Prostate gland (tissue), 2 donors: ENCODE data around the gene SAMD10. TPM values are rescaled to one million over a fixed set of nuclear protein-coding genes. Genes with fewer than 3 reads are reported as not detected.
"Not testable (repeated sequence)": the region's sequence is repeated elsewhere in the genome, so short reads cannot be mapped to it uniquely, and the experiment has no call there.

Experiments used
- DNase-seq: peaks from one replicate; pipeline ENCODE4 v3.0.0-alpha.2; 2019; ENCODE audit warnings: low spot score
- H3K27ac ChIP-seq, 2 donors: fragments of 200-600 bp; sonication (generic); 2 replicates each; pipeline ENCODE4 v1.5.1; 2017 to 2019
- H3K27me3 ChIP-seq: fragments of 200-600 bp; sonication (generic); replicated peaks from 2 replicates; pipeline ENCODE4 v1.5.1; 2019; ENCODE audit not compliant: insufficient read depth
- H3K36me3 ChIP-seq, 2 donors: fragments of 200-600 bp; sonication (generic); 1 replicate in 1 of 2; 2 replicates in 1 of 2; pipeline versions ENCODE4 v1.5.1 to v1.8.1; 2017 to 2019
- H3K4me1 ChIP-seq: fragments of 200-600 bp; sonication (generic); replicated peaks from 2 replicates; pipeline ENCODE4 v1.5.1; 2019
- H3K4me3 ChIP-seq, 2 donors: fragments of 200-600 bp; sonication (generic); 2 replicates each; pipeline ENCODE4 v1.5.1; 2017 to 2019
- H3K9me3 ChIP-seq: fragments of 200-600 bp; sonication (generic); 2 replicates; pipeline ENCODE4 v1.5.1; 2017
- CTCF ChIP-seq, 4 experiments: fragments of 200-600 bp in 2 of 4; fragments of 450-650 bp in 2 of 4; sonication (generic) in 2 of 4; IDR thresholded peaks; 1 replicate in 3 of 4; 2 replicates in 1 of 4; pipeline ENCODE4 v1.5.1; 2016 to 2019; ENCODE audit warnings: antibody characterized with exemption in 4 of 4, mild to moderate bottlenecking in 2 of 4, moderate library complexity in 2 of 4
- POLR2A ChIP-seq: fragments of 450-650 bp; IDR thresholded peaks from one replicate; pipeline ENCODE4 v1.6.1; 2016; ENCODE audit warnings: antibody characterized with exemption, mild to moderate bottlenecking
- POLR2AphosphoS5 ChIP-seq: sonication (generic); formaldehyde crosslinking; IDR thresholded peaks from one replicate; pipeline ENCODE4 v1.6.1; 2017; ENCODE audit warnings: antibody characterized with exemption
- WGBS: methylation state at CpG from one replicate; pipeline ENCODE4 v1.1.5; 2018; 5-methylcytosine and 5-hydroxymethylcytosine counted together
- intact Hi-C: fragments of 100-400 bp; cut with DNase I; formaldehyde crosslinking; loops from one replicate; pipeline ENCODE4 v1.14.2; 2022
- total RNA-seq, 2 donors: library from RNA; depleted of rRNA; stranded (reverse); fragments of >200 nt; gene quantifications; one replicate each; pipeline ENCODE4 v1.1.0, GENCODE V29; 2016

SAMD10 gene
- total RNA-seq, 2 donors from 2014 or later = 6.0 to 14.7 TPM

DNA sequence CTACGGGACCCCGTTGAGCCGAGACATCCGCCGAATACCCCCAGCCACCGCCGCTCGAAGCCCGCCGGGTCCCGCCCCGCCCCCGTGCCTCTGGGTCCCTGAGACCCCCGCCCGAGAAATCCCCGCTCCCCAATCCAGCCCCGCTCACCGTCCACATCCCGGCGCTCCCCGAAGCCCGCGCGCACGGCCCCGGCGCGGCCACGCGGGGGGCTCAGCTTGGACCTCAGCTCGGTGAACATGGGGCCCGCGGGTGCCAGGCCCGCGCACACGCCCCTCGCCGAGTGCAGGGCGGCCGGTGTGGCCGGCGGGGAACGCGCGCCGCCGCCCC is 249 bp downstream of the SAMD10 start:
- Histone ChIP-seq H3K27me3 (no peaks in the 10 kb centered on the region), H3K27ac (peak overlapping the region; percentile 73 to 83), H3K9me3 (no peaks in the 10 kb centered on the region), H3K36me3 (no peaks in the 10 kb centered on the region), H3K4me3 (peak overlapping the region; percentile 46 to 58), H3K4me1 (peaks cover 12% of the 10 kb centered on the region)
- DNase-seq = no peak
- 2% methylated on average over 33 of the region's 47 CpGs for WGBS
- intact Hi-C loops = loop anchor here (10.0 kb wide), 2 partner anchors 204 to 334 kb away; no protein-coding TSS in a partner anchor
- TF ChIP-seq POLR2AphosphoS5 = no peak
- no peak for TF ChIP-seq POLR2A
- no peak for TF ChIP-seq CTCF (IDR thresholded peaks at IDR 0.05)

DNA sequence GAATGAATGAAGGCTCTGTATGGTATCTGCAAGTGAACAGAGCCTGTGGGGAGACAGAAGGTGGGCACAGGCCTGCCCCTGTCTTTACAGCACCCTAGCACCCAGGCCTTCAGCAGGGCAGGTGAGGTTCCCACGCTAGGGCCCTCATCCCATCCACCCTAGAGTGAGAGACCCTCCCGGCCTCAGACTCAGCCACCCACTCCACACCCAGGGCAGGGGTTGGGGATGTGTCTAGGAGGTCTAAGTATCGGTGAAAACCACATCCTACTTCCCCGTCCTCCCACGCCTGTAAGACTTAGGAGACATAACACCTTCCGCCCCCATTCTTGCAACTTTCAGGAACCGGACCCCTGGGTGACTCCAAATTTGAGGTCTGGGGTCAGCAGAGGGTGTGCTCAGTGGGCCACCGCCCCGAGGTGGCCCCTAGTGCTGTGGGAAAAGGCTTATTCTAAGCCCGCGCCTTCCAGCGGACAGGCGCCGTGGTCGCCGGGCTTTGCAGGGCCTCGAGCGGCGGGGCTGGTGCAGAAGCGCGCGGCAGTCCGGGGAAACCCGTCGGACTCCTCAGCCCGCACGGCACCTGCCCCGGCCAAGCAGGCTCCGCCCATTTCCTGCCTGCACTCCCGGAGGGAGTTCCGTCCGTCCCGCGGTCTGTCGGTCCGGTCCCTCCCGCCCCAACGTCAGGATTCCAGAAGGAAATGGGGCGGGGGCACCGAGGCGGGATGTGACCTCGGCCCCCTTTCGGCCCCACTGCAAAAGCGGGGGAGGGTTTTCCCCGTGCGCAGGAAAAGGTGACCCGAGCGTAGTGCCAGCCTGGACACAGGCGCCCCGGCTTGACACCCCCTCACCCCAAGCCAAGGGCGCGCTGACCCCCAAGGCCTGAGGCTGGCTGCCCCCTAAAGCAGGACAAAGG is 868 bp downstream of the SAMD10 start:
- Histone ChIP-seq H3K27me3 (no peaks in the 10 kb centered on the region), H3K4me3 (peak overlapping the region; percentile 46 to 58), H3K36me3 (no peaks in the 10 kb centered on the region), H3K9me3 (no peaks in the 10 kb centered on the region), H3K27ac (peak overlapping the region; percentile 73 to 83), H3K4me1 (peaks cover 15% of the 10 kb centered on the region)
- intact Hi-C loops = loop anchor here (10.0 kb wide), 2 partner anchors 204 to 334 kb away; no protein-coding TSS in a partner anchor
- WGBS = 9% methylated on average over 52 of the region's 52 CpGs
- peak; percentile 80 for DNase-seq
- peak; percentile 80 for TF ChIP-seq POLR2AphosphoS5
- TF ChIP-seq CTCF (IDR thresholded peaks at IDR 0.05) = no peak
- no peak for TF ChIP-seq POLR2A

DNA sequence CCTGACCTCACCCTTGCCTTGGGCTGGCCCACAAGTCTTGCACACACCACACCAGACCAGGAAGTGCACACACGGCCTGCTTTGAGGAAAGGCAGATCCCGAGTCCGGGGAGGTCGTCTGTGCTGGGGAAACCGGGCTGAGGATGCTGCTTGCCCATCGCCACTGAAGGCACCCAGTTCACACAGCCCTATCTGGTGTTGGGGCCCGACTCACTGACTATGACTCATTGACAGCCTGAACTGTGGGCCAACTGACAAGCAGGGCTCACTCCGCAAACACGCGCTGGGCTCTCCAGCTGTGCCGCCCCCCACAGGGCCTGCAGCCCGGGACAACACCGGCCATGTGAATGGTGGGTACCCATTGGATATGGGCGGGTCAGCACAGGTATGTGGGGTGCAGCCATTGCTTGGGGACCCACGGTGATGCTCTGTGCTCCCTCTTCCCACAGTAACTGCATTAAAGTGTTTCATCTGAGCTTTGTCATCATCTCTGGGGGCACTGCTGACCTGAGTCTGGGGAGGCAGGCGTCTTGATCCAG is 1.6 kb downstream of the SAMD10 start:
- intact Hi-C loops = loop anchor here (10.0 kb wide), 2 partner anchors 203 to 333 kb away; no protein-coding TSS in a partner anchor
- 79% methylated on average over 16 of the region's 16 CpGs for WGBS
- H3K4me1 ChIP-seq = peaks cover 15% of the 10 kb centered on the region

GRCh38 chr20:63976980-63977738 is 2.3 kb downstream of the SAMD10 start:
- H3K4me1 ChIP-seq = peaks cover 14% of the 10 kb centered on the region
- no peak overlapping the region for H3K27ac ChIP-seq
- TF ChIP-seq CTCF (IDR thresholded peaks at IDR 0.05) (no peak), POLR2A (no peak), POLR2AphosphoS5 (no peak)
- WGBS = 89% methylated on average over 18 of the region's 18 CpGs
- H3K36me3 ChIP-seq = no peaks in the 10 kb centered on the region
- no peaks in the 10 kb centered on the region for H3K9me3 ChIP-seq
- intact Hi-C loops = loop anchor here (10.0 kb wide), 2 partner anchors 202 to 332 kb away; no protein-coding TSS in a partner anchor
- DNase-seq = no peak
- no peaks in the 10 kb centered on the region for H3K27me3 ChIP-seq
- H3K4me3 ChIP-seq = no peak overlapping the region

More for the DNA sequence above, 1.6 kb downstream of the SAMD10 start:
- Histone ChIP-seq H3K27ac (no peak overlapping the region), H3K9me3 (no peaks in the 10 kb centered on the region), H3K4me3 (no peak overlapping the region), H3K36me3 (no peaks in the 10 kb centered on the region), H3K27me3 (no peaks in the 10 kb centered on the region)
- no peak for TF ChIP-seq CTCF (IDR thresholded peaks at IDR 0.05)
- TF ChIP-seq POLR2AphosphoS5 = no peak
- no peak for TF ChIP-seq POLR2A
- no peak for DNase-seq

DNA sequence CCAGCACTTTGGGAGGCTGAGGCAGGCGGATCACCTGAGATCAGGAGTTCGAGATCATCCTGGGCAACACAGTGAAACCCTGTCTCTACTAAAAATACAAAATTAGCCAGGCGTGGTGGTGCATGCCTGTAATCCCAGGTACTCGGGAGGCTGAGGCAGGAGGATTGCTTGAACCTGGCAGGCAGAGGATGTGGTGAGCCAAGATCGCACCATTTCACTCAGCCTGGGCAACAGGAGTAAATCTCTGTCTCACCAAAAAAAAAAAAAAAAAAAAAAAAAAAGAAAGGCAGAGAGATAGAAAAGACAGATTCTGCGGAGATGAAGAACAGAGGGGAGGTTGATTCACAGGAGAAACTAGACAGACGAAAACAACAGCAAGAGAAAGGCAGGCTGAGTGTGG is 2.9 kb downstream of the SAMD10 start:
- not testable (repeated sequence) for DNase-seq, H3K27ac ChIP-seq, H3K36me3 ChIP-seq, H3K27me3 ChIP-seq, H3K4me1 ChIP-seq, H3K9me3 ChIP-seq, H3K4me3 ChIP-seq
- 94% methylated on average over 7 of the region's 7 CpGs for WGBS
- intact Hi-C loops = loop anchor here (10.0 kb wide), 2 partner anchors 202 to 332 kb away; no protein-coding TSS in a partner anchor
